ENCODE data around the gene SLC36A4.

GRCh38 chr11:93143800-93144199 is 54.0 kb downstream of the SLC36A4 start:
- TF ChIP-seq CTCF (conservative IDR thresholded peaks at IDR 0.05; ENCODE audit: low read depth, low read length) = no peak
- TF ChIP-seq EZH2 (IDR thresholded peaks at IDR 0.05; ENCODE audit: borderline replicate concordance, low read depth, low read length, poor library complexity, severe bottlenecking) = no peak

Data from A673 (cell line).